Putamen (tissue), 1 donor: Measurements from ENCODE around the gene MDM4.

ENCODE experiments used
- DNase-seq: peaks from one replicate; pipeline ENCODE4 v3.0.0-alpha.2; 2016; ENCODE audit warnings: low spot score

MDM4 gene

DNA sequence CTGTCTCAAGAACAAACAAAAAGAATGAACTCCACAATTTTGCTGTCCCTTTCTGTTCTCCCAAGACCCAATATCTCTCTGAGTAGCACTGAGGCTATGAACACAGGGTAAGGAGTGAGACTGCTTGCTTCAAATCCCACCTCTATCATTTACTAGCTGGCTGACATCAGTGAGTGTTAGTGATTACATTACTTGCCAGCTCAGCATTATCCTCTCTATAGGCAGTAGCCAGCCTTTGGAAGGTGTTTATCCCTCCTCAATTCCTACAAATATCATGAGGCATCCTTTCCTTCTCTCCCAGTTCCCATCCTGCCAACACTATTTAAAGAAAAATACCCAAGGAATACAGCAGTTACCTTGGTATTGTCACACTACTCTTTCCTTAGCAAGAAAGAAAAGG lies 24.6 kb upstream of the MDM4 start:
- no peak for DNase-seq

DNA sequence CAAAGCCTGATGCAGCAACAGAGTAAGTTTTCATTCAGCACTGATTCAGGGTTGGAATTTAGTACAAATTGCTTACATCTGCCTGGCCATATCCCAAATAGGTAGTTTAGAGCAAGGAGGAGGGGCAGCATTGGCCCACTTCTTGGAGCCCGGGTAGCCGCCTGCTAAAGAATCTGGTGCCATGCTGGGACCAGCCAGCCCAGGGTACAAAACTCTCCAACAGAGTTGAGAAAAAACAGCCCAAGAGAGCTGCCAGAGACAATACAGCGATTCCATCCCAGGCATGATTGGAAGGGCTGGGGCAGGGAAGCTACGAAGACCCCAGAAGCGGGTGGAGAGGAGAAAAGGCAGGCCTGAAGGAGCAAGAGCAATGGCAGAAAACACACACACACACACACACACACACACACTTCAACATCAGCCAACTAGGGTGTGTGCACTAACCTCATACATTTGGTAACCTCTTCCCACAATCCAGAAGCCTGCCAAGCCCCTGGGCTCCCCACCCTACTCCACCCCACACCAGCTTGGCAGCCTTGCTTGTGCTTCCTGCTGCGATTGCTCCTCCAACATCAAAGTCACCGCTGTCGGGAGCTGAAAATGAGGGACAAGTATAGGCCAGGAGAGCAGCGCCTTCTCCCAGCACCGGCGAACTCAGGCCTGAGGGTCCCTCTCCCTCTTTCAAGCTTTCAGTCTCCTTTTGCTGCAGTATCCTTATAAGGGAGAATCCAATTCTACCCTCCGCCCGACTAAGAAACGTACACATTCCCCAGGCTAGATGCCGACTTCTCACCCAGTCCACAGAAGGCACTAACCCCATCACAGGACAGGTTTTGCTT lies 22.8 kb upstream of the MDM4 start:
- peak; percentile 51 for DNase-seq

DNA sequence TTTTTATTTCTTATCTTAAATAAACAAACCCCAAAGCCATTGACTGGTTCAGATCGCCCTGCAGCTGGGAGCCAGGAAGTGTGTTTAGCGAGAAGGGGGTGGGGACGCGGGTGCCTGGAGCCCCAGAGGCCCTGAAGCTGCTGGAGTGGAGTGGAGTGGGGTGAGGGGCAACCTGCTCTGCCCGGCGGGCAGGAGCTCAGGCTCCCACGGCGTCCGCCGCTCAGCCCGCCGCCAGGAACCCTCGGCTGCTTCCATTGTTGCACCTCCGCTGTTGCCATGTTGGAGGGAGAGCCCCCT lies 22.3 kb upstream of the MDM4 start:
- peak; percentile 60 for DNase-seq

DNA sequence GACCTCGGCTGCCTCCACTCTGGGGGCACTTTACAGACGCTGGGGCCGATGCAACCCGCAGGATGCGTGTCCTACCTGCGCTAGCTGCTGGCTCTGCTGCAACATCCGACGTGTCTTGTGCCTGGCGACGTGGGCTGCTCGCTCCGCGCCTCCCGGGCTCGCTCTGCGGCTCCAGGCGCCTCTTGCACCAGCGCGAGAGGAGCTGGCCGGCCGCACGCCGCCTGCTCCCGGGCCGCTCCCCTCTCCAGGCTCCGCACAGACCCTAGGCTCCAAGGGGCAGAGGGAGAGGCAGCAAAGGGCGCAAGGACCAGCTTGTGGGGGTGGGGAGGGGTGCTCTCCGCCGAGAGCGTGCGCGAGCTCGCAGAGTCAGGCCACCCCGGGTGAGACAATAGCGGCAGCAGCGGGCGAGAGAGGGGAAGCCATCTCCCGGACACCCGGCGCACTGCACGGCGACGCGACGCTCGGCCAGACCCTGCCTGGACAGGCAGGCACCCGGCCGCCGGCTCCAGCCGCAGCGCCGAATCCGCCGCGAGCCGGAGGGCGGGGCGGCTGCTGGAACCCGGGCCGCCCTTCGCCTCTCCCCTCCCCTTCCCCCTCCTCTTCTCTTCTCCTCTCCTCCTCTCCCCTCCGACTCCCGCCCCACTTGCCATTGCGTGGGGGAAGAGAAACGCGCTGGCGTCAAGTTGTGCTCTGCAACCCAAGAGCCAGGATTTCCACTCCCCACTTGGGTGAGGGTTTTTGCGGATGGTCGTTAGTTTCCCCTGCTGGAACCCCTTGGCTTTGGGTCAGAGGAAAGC lies 21.7 kb upstream of the MDM4 start, which contains the start of gene PIK3C2B:
Gene PIK3C2B (minus strand): TSS at position 525 of the 797 bp plus-strand sequence. CDS start 25,003 bp downstream, outside the sequence.
- peak; percentile 95 for DNase-seq

DNA sequence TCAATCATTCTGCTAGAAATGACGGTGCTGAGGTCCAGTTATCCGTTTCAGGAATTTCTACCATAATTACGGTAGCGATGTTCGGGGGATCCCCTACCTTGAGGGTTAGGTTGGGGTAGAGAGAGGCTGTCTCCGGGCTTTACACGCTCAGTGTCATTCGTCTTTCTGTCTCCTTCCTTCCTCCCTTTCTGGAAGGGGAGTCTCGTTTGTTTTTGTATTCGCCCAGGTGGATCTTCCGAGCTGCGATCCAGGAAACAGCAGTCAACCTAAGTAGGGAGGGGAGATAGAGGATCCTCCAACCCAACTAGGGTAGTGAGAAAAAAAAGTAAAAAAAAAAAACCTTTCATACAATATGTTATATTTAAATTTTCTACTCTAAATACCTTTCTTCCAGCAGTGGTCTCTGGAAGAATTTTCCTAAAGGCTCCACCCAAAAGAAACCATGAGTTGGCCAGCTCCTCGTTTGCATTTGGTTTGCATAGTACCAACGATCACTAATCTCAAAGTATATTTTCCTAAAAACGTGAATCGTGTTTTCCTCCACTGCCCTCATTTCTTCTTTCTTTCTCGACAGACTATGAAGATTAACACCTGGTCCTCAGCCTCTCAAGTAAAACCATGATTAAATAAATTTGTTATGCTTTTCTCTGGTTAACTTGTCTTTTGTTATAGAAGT lies 21.0 kb upstream of the MDM4 start:
- DNase-seq: no peak

DNA sequence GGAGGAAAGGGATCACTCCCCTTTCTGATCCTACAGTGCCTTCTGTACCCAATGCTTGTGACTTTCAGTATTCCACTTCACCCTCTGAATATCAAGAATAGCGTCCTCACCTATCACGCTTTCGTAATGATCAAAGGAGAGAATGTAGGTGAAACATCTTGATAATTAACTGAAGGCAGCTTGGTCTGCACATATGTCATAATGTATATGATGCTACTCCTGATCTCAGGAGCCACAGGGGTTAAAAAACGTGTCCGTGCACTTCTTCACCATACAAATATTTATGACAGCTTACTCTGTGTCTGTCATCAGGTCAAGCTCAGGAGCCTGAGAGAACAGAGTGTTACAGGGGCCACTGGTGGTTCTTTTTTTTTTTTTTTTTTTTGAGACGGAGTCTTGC lies 20.4 kb upstream of the MDM4 start:
- DNase-seq: no peak

DNA sequence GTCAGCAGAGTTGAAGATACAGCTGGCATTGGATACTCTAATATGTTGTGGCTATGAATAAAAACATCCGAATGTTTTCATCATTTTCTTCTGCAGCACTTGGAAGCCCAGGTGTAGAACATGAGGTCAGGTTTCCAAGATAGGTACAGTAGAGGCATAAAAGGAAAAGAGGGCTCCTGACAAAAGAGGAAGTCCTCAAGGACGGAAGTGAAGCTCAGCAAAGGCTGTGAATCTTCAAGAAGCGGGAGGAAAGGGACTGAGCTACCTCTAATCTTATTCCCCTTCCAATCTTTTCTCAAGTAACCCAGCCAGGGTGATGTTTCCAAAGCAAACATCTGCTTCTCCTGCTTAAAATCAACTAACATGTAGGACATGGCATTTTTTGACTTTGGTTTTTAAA lies 17.2 kb upstream of the MDM4 start:
- DNase-seq: no peak

DNA sequence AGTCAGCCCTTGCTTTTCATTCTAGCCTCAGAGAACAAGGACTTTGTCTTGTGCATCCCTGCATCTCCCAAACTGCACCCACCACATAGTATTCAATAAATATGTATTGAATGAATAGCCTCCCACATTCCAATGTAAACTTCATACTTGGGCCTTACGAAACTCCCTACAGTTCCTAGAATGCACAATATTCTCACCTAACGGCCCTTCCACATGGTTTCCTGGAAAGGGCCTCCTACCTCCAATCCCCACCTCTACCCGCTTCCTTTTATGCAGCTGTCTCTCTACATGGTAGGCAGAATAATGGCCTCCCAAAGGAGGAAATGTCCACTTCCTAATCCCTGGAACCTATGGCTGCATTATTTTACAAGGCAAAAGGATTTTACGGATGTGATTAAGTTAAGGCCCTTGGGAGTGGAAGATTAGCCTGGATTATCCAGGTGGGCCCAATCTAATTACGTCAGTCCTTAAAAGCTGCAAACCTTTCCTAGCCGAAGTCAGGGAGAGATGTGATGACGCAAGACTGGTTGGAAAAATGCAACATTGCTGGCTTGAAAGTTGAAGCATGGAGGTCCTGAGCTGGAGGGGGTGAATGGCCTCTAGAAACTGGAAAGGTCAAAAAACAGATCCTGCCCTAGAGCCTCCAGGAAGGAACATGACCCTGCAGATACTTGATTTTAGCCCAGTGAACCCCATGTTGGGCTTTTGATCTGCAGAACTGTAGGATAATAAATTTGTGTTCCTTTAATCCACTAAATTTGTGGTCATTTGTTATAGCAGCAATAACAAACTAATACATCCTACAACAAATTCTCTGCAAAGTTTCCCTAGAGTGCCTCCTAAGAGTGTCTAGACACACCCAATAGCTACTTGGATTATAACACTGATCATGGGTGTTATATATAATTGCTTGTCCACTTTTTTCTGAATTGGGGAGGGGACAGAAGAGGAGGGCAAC lies 16.4 kb upstream of the MDM4 start:
- no peak for DNase-seq

DNA sequence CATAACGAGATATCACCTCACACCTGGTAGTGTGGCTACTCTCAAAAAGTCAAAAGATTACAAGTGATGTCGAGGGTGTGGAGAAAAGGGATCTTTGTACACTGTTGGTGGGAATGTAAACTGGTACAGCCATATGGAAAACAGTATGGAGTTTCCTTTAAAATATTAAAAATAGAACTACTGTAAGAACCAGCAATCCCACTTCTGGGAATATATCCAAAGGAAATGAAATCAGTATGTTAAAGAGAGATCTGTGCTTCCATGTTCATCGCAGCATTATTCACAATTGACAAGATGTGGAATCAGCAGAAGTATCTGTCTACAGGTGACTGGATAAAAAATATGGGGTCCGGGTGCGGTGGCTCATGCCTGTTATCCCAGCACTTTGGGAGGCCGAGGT lies 14.0 kb upstream of the MDM4 start:
- no peak for DNase-seq

DNA sequence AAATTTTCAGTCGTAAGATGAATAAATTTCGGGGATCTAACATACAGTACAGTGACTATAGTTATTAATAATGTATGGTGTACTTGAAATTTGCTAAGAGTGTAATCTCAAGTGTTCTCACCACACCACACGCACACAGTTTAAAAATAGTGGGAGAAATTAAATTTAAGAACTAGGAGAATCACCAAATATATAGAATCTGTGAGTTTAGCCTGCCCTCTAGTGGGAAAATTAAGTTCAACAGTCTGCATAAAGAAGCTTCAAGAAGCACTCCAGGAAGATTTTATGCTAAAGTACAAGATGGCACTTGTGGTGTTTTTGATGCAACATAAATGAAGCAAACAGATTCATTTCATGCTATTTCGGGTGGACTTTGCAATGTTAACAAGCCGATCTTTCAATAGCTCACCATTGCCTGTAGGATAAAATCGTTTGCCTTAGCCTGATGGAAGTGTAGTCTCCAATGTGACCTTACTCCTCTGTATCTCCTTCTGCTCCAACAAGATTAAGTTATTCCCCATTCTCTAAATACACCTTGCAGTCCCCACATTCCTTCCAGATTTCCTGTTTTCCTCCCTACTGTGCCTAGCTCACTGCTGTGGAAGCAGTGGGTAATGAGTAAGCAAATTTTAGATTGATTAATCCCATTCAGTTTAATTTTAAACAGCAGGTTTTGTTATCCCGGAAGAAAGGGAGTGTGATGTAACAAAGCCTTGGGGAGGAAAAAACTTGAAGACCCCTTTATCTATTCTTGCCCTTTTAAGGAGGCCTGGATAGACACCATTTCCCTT lies 12.9 kb upstream of the MDM4 start:
- DNase-seq: peak; percentile 85

DNA sequence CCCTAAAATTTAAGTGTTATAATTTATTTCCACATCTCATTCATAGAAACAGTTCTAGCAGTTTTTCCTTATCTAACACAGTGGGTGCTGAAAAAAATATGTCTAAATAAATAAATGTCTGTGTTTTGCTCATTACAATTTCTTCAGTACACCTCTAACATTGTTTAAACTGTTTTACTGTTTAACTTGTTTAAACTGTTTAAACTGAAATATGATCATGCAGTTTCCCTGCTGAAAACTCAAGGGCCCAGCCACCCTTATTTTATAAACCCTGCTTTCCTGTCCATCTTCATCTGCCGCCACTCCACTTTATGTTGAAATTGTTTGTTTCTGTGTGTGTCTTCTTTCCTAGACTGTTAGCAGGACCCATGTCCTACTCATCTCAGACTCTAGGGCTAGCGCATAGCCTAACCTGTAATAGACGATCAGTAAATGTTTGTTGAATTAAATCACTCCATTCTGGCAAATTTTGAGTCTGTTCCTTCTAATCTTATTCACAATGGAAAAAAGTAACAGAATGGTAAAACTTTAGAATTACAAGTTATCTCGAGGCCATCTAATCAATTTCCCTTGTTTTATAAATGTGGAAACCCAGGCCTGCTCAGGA lies 12.2 kb upstream of the MDM4 start:
- DNase-seq: no peak

DNA sequence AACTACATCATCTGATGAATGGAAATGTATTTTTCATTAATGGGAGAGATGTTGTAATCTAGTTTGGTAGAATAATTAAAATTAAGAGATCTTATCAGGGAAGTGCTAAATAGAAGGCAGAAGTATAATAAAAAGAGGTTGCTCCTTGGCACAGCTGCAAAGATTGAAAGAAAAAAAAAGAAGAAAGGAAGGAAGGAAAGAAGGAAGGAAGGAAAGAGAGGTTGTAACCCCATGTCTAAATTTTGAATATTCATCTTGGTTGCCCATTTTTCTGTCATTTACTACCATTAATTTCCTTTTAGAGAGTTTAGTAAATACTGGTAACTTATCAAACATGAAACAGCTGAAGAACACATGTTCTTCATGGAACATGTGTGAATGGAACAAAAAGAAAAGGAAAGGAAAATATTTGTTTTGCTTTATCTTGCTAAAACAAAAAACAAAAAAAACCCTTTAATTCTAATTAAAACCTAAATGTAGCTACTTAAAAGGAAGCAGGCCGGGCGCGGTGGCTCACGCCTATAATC lies 10.5 kb upstream of the MDM4 start:
- no peak for DNase-seq

DNA sequence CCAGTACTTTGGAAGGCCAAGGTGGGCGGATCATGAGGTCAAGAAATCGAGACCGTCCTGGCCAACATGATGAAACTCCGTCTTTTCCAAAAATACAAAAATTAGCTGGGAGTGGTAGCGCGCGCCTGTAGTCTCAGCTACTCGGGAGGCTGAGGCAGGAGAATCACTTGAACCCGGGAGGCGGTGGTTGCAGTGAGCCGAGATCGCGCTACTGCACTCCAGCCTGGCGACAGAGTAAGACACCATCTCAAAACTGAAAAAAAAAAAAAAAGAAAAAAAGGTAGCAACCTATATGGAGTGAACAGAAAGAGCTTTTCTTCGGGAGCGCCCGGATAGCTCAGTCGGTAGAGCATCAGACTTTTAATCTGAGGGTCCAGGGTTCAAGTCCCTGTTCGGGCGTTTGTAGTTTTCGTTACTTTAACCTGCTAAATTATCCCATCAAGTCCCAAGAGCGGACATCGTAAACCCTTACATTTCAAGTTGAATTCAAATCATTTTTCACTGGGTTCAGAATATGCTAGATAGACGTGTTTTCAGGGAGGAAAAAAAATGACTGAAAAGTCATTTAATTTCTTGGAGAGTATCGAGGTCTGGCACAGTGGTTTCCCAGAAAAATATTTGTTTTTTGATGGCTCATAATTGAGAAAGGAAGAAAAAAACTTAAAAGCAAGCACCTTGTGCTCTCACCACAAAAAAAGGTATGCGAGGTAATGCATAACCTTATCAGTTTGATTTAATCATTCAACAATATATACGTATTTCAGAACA lies 9.8 kb upstream of the MDM4 start:
- peak; percentile 91 for DNase-seq

DNA sequence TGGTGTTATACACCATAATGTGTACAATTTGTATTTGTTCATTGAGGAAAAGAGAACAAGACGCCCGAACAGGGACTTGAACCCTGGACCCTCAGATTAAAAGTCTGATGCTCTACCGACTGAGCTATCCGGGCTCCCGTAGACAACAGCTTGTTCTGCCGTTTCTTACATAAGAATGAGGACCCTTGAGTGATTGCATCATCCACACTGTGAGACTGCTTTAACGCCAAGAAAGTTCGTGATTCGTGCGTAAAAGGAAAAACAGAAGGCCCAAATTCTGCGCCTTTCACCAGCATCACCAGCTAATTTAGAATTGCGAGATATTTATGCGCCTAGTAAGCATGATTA lies 9.3 kb upstream of the MDM4 start:
- DNase-seq: peak; percentile 94

DNA sequence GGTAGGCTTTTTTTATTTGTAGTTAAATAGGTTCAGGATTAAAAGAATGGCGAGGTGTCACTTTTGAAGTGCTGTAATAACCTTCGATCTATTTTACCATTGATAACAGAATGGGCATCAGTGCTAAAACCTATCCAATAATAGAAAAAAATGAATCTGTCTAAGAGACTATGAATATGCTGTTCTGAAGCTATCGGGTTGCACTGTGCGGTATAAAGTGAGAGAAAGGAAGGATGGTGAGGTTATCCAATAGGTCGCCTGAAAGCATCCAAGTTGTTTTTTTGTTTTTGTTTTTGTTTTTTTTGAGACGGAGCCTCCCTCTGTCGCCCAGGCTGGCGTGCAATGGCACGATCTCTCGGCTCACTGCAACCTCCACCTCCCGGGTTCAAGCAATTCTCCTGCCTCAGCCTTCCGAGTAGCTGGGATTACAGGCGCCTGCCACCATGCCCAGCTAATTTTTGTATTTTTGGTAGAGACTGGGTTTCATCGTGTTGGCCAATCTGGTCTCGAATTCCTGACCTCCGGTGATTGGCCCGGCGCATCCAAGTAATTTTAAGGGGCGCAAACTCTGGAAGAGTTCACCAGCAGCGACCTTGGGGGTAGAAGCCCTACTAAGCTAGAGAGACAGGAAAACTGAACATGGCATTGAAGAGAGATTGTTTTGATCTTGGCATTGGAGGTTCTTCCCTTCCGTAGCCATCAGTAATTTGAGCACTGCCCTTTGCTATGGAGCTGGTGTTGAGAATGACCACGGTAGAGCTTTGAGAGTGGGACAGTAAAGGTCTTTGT lies 8.7 kb upstream of the MDM4 start:
- peak; percentile 49 for DNase-seq

DNA sequence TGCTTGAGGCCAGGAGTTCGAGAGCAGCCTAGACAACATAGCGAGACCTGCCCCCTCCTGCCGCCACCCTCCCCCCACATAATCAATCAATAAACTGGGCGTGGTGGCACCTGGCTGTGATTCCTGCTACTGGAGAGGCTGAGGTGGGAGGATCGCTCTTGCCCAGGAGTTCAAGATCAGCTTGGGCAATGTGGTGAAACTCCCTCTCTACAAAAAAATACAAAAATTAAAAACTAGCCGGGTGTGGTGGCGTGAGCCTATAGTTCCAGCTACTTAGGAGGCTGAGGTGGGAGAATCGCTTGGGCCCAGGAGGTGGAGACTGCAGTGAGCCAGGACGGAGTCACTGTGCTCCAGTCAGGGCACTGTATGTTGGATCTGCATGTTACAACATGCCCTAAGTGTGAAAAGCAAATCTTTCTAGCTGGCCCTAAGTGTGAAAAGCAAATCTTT lies 7.0 kb upstream of the MDM4 start:
- no peak for DNase-seq

DNA sequence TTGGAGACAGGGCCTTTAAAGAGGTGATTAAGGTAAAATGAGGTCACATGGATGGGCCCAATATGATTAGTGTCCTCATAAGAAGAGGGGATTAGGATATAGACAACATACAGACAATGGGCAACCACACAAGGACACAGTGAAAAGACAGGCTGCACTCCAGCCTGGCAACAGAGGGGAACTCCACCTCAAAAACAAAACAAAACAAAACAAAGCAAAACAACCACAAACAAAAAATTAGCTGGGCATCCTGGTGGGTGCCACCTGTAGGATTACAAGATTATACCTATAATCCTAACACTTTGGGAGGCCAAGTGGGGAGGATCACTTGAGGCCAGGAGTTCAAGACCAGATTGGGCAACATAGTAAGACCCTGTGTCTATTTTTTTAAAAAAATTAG lies 4.8 kb upstream of the MDM4 start:
- DNase-seq: no peak

DNA sequence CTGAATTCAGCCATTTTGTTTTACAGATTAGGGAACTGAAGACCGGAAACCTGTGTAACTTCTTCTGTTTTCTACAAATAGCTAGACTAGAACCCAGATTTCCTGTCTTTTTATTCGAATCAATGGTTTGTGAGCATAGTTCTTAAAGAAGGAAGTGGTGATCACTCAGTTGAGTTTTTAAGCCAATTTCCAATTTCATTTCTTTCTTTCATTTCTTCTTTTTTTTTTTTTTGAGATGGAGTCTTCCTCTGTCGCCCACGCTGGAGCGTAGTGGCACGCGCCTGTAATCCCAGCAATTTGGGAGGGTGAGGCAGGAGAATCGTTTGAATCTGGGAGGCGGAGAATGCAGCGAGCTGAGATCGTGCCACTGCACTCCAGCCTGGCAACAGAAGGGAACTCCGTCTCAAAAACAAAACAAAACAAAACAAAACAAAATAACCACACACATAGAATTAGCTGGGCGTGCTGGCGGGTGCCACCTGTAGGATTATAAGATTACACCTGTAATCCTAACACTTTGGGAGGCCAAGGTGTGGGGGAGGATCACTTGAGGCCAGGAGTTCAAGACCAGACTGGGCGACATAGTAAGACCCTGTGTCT lies 3.0 kb upstream of the MDM4 start:
- DNase-seq: peak; percentile 25
